HepG2 (cell line): Measurements from ENCODE around the gene SLC16A5. TPM values are rescaled to one million over a fixed set of nuclear protein-coding genes. Genes with fewer than 3 reads are reported as not detected.
A peak's percentile ranks its signal among the peaks of the same experiment; 100 is the strongest.

ENCODE experiments used
- GLI4 ChIP-seq: sonication (generic); formaldehyde crosslinking; IDR thresholded peaks from 2 replicates; pipeline ENCODE4 v1.5.1; 2020; ENCODE audit warnings: missing genetic modification reagents, mild to moderate bottlenecking, moderate library complexity, borderline replicate concordance
- KAT8 ChIP-seq: IDR thresholded peaks from 2 replicates; pipeline ENCODE4 v1.6.1; 2016; ENCODE audit warnings: missing genetic modification reagents, missing compliant biosample characterization
- NFIC ChIP-seq: IDR thresholded peaks from 2 replicates; pipeline ENCODE4 v1.6.1; 2012; ENCODE audit warnings: mild to moderate bottlenecking, low read length, inconsistent platforms
- NR2F1 ChIP-seq, 2 experiments: fragments of 450-650 bp in 1 of 2; formaldehyde crosslinking in 1 of 2; IDR thresholded peaks; 2 replicates each; pipeline versions ENCODE4 v1.5.0 to v1.6.1; 2016 to 2020; ENCODE audit warnings: mild to moderate bottlenecking in 1 of 2, missing compliant biosample characterization in 1 of 2, missing genetic modification reagents in 1 of 2, moderate library complexity in 1 of 2
- SIX1 ChIP-seq: sonication (generic); formaldehyde crosslinking; IDR thresholded peaks from 2 replicates; pipeline ENCODE4 v1.4.0; 2020; ENCODE audit warnings: missing genetic modification reagents, borderline replicate concordance
- SP140L ChIP-seq: sonication (generic); formaldehyde crosslinking; IDR thresholded peaks from 2 replicates; pipeline ENCODE4 v1.4.0; 2020; ENCODE audit warnings: missing genetic modification reagents, borderline replicate concordance
- YEATS4 ChIP-seq: sonication (generic); formaldehyde crosslinking; IDR thresholded peaks from 2 replicates; pipeline ENCODE4 v1.4.0; 2020; ENCODE audit warnings: missing genetic modification reagents, borderline replicate concordance
- ZFP82 ChIP-seq: sonication (generic); formaldehyde crosslinking; IDR thresholded peaks from 2 replicates; pipeline ENCODE4 v1.5.1; 2020; ENCODE audit warnings: mild to moderate bottlenecking, missing genetic modification reagents, borderline replicate concordance
- ZIK1 ChIP-seq: sonication (generic); formaldehyde crosslinking; IDR thresholded peaks from 2 replicates; pipeline ENCODE4 v1.5.0; 2020; ENCODE audit warnings: mild to moderate bottlenecking, low read depth, missing genetic modification reagents, borderline replicate concordance
- ZNF121 ChIP-seq: sonication (generic); formaldehyde crosslinking; IDR thresholded peaks from 2 replicates; pipeline ENCODE4 v1.5.0; 2020; ENCODE audit warnings: mild to moderate bottlenecking, missing genetic modification reagents
- ZNF543 ChIP-seq: sonication (generic); formaldehyde crosslinking; IDR thresholded peaks from 2 replicates; pipeline ENCODE4 v1.4.0; 2020; ENCODE audit warnings: mild to moderate bottlenecking, missing genetic modification reagents
- ZNF607 ChIP-seq: sonication (generic); formaldehyde crosslinking; IDR thresholded peaks from 2 replicates; pipeline ENCODE4 v1.5.1; 2020; ENCODE audit warnings: missing genetic modification reagents, mild to moderate bottlenecking, borderline replicate concordance
- polyA plus RNA-seq, 8 experiments: library from polyadenylated mRNA; depleted of rRNA in 3 of 8; stranded (reverse) in 7 of 8; unstranded in 1 of 8; fragments of >200 nt; fragmentation: Illumina TruSeq in 4 of 8; extraction: Trizol in 4 of 8; gene quantifications; 2 replicates each; pipeline versions ENCODE4 v1.2.1 to v1.2.3, GENCODE V29; 2011 to 2016; ENCODE audit warnings: low read depth in 4 of 8, missing spikeins in 1 of 8, mixed read lengths in 1 of 8; ENCODE audit not compliant: insufficient read depth in 1 of 8
- total RNA-seq, 5 experiments: library from RNA; depleted of rRNA; stranded (reverse); fragments of >200 nt; fragmentation: Illumina TruSeq; extraction: Trizol; gene quantifications; 2 replicates each; pipeline ENCODE4 v1.2.3, GENCODE V29; 2016; ENCODE audit warnings: low read depth in 1 of 5
- TF ChIP-seq, protein P1 (sequence below): IDR thresholded peaks from 2 replicates; pipeline ENCODE4 v1.6.1; 2012; ENCODE audit warnings: low read length, improper control_type of control experiment
- TF ChIP-seq, protein P2 (sequence below): sonication (generic); formaldehyde crosslinking; IDR thresholded peaks from 2 replicates; pipeline ENCODE4 v1.8.0; 2022; ENCODE audit warnings: missing genetic modification reagents, mild to moderate bottlenecking, moderate library complexity, borderline replicate concordance
- TF ChIP-seq, protein P3 (sequence below): sonication (generic); formaldehyde crosslinking; IDR thresholded peaks from 2 replicates; pipeline ENCODE4 v1.4.0; 2020; ENCODE audit warnings: missing genetic modification reagents
- TF ChIP-seq, protein P4 (sequence below): IDR thresholded peaks from 2 replicates; pipeline ENCODE4 v1.6.1; 2016; ENCODE audit warnings: low read depth, borderline replicate concordance
- TF ChIP-seq, protein P5 (sequence below): sonication (generic); formaldehyde crosslinking; IDR thresholded peaks from 2 replicates; pipeline ENCODE4 v1.9.0; 2022; ENCODE audit warnings: low read depth, missing genetic modification reagents
- TF ChIP-seq, protein P6 (sequence below): sonication (generic); formaldehyde crosslinking; IDR thresholded peaks from 2 replicates; pipeline ENCODE4 v1.5.0; 2020; ENCODE audit warnings: missing genetic modification reagents

Gene SLC16A5
- total and polyA plus RNA-seq, 2 of the 13 experiments (the other 11 are each of a cell fraction or from before 2014, with no cell fraction given): 0.69 to 5.6 TPM

DNA sequence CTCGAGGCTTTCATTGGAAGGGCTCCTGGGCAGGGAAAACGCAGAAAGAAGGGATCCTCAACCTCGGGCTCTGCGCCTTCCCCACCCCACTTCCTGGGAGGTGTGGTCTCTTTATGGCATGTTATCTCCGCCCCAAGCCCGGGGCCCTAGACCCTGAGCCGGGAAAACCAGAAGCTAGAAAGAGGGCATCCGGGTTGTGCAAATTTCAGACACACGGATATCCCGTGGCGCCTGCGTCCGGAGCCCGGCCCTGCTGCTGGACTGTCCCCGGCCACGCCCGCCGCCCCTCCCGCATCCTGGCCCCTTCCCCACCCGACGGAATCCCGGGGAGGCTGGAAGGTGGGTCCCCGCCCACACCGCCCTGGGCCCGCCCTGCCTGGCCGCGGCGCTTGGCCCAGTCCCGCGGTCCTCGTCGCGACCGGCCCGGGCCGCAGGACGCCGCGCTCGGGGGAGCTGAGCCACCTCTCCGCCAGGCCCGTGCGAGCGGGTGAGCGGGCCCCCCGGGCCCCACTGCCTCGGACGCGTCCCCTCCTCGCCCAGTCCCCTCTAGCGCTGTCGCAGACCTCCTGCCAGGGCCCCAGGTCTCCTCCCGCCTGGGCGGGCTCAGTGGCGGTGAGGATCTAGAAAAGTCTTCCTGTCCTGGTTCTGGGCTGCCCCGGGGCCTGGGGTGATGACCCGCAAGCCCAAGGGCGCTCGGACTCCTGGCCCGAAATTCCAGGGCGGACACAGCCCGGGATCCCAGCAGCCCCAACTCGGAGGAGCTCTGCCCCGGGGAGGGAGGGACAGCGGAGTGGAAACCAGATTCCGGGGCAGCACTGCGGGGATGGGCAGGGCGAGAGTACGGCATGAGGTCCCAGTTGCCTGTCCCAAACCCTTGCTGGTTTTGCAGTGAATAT lies at the start of gene SLC16A5 (continued):
- TF ChIP-seq, protein P1, sequence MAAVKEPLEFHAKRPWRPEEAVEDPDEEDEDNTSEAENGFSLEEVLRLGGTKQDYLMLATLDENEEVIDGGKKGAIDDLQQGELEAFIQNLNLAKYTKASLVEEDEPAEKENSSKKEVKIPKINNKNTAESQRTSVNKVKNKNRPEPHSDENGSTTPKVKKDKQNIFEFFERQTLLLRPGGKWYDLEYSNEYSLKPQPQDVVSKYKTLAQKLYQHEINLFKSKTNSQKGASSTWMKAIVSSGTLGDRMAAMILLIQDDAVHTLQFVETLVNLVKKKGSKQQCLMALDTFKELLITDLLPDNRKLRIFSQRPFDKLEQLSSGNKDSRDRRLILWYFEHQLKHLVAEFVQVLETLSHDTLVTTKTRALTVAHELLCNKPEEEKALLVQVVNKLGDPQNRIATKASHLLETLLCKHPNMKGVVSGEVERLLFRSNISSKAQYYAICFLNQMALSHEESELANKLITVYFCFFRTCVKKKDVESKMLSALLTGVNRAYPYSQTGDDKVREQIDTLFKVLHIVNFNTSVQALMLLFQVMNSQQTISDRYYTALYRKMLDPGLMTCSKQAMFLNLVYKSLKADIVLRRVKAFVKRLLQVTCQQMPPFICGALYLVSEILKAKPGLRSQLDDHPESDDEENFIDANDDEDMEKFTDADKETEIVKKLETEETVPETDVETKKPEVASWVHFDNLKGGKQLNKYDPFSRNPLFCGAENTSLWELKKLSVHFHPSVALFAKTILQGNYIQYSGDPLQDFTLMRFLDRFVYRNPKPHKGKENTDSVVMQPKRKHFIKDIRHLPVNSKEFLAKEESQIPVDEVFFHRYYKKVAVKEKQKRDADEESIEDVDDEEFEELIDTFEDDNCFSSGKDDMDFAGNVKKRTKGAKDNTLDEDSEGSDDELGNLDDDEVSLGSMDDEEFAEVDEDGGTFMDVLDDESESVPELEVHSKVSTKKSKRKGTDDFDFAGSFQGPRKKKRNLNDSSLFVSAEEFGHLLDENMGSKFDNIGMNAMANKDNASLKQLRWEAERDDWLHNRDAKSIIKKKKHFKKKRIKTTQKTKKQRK: no peak
- TF ChIP-seq, protein P2, sequence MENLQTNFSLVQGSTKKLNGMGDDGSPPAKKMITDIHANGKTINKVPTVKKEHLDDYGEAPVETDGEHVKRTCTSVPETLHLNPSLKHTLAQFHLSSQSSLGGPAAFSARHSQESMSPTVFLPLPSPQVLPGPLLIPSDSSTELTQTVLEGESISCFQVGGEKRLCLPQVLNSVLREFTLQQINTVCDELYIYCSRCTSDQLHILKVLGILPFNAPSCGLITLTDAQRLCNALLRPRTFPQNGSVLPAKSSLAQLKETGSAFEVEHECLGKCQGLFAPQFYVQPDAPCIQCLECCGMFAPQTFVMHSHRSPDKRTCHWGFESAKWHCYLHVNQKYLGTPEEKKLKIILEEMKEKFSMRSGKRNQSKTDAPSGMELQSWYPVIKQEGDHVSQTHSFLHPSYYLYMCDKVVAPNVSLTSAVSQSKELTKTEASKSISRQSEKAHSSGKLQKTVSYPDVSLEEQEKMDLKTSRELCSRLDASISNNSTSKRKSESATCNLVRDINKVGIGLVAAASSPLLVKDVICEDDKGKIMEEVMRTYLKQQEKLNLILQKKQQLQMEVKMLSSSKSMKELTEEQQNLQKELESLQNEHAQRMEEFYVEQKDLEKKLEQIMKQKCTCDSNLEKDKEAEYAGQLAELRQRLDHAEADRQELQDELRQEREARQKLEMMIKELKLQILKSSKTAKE (CRISPR knock-in tag): no peak
- TF ChIP-seq YEATS4 (CRISPR knock-in tag) (no peak), KAT8 (peak; percentile 51; the same call in 1 of the 2 replicates), GLI4 (CRISPR knock-in tag) (no peak), SIX1 (CRISPR knock-in tag) (no peak), ZIK1 (CRISPR knock-in tag) (no peak), ZNF121 (CRISPR knock-in tag) (no peak), NFIC (no peak), ZNF607 (CRISPR knock-in tag) (peak; percentile 70; the same call in 1 of the 2 replicates), SP140L (CRISPR knock-in tag) (no peak), NR2F1 (CRISPR knock-in tag; IDR thresholded peaks at IDR 0.05) (no peak), ZNF543 (CRISPR knock-in tag) (no peak), ZFP82 (CRISPR knock-in tag) (no peak; the same call in 1 of the 2 replicates)
- TF ChIP-seq, protein P3, sequence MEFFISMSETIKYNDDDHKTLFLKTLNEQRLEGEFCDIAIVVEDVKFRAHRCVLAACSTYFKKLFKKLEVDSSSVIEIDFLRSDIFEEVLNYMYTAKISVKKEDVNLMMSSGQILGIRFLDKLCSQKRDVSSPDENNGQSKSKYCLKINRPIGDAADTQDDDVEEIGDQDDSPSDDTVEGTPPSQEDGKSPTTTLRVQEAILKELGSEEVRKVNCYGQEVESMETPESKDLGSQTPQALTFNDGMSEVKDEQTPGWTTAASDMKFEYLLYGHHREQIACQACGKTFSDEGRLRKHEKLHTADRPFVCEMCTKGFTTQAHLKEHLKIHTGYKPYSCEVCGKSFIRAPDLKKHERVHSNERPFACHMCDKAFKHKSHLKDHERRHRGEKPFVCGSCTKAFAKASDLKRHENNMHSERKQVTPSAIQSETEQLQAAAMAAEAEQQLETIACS: no peak
- TF ChIP-seq, protein P4, sequence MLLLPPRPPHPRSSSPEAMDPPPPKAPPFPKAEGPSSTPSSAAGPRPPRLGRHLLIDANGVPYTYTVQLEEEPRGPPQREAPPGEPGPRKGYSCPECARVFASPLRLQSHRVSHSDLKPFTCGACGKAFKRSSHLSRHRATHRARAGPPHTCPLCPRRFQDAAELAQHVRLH (CRISPR knock-in tag): no peak; the same call in 1 of the 2 replicates
- TF ChIP-seq, protein P5, sequence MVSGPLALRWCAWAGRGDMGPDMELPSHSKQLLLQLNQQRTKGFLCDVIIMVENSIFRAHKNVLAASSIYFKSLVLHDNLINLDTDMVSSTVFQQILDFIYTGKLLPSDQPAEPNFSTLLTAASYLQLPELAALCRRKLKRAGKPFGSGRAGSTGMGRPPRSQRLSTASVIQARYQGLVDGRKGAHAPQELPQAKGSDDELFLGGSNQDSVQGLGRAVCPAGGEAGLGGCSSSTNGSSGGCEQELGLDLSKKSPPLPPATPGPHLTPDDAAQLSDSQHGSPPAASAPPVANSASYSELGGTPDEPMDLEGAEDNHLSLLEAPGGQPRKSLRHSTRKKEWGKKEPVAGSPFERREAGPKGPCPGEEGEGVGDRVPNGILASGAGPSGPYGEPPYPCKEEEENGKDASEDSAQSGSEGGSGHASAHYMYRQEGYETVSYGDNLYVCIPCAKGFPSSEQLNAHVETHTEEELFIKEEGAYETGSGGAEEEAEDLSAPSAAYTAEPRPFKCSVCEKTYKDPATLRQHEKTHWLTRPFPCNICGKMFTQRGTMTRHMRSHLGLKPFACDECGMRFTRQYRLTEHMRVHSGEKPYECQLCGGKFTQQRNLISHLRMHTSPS (CRISPR knock-in tag): no peak; the same call in 1 of the 2 replicates
- TF ChIP-seq, protein P6, sequence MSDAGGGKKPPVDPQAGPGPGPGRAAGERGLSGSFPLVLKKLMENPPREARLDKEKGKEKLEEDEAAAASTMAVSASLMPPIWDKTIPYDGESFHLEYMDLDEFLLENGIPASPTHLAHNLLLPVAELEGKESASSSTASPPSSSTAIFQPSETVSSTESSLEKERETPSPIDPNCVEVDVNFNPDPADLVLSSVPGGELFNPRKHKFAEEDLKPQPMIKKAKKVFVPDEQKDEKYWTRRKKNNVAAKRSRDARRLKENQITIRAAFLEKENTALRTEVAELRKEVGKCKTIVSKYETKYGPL (CRISPR knock-in tag): 0 out of 2 replicates have a peak, but pooled peaks have one; percentile 35
